ENCODE results near the gene PGPEP1.
A peak's percentile ranks its signal among the peaks of the same experiment; 100 is the strongest.

Gene PGPEP1

GRCh38 chr19:18385359-18385674 is 44.9 kb downstream of the PGPEP1 start:
- no peak overlapping the region for H3K4me3 ChIP-seq (ENCODE audit: severe bottlenecking)
- no peak overlapping the region for H3K27ac ChIP-seq (ENCODE audit: poor library complexity, severe bottlenecking)
- H3K9me3 ChIP-seq (ENCODE audit: severe bottlenecking): no peaks in the 10 kb centered on the region
- peaks cover 14% of the 10 kb centered on the region for H3K4me1 ChIP-seq (ENCODE audit: insufficient read depth, poor library complexity, severe bottlenecking)
- H3K27me3 ChIP-seq (ENCODE audit: insufficient read depth, poor library complexity, severe bottlenecking): no peaks in the 10 kb centered on the region
- DNase-seq (ENCODE audit: low spot score) (no peak), ATAC-seq (ENCODE audit: low read depth) (no peak)
- no peak for TF ChIP-seq CTCF (IDR thresholded peaks at IDR 0.05; ENCODE audit: poor library complexity, severe bottlenecking)
- peaks cover 19% of the 10 kb centered on the region for H3K36me3 ChIP-seq (ENCODE audit: low read depth)

GRCh38 chr19:18385675-18386542 is 45.5 kb downstream of the PGPEP1 start, which contains the start of gene GDF15:
Gene GDF15 (plus strand): TSS chr19:18386158. CDS start chr19:18386190, 32 bp downstream.
- H3K36me3 ChIP-seq (ENCODE audit: low read depth): peaks cover 19% of the 10 kb centered on the region
- peak; percentile 66; the same call in 2 of the 3 replicates for ATAC-seq (ENCODE audit: low read depth)
- DNase-seq (ENCODE audit: low spot score): no peak
- H3K27me3 ChIP-seq (ENCODE audit: insufficient read depth, poor library complexity, severe bottlenecking): no peaks in the 10 kb centered on the region
- H3K27ac ChIP-seq (ENCODE audit: poor library complexity, severe bottlenecking): no peak within 1 kb of the TSS
- peak within 1 kb of the TSS; percentile 49 for H3K4me3 ChIP-seq (ENCODE audit: severe bottlenecking)
- peaks cover 14% of the 10 kb centered on the region for H3K4me1 ChIP-seq (ENCODE audit: insufficient read depth, poor library complexity, severe bottlenecking)
- H3K9me3 ChIP-seq (ENCODE audit: severe bottlenecking): no peaks in the 10 kb centered on the region
- TF ChIP-seq CTCF (IDR thresholded peaks at IDR 0.05; ENCODE audit: poor library complexity, severe bottlenecking): peak; percentile 59

GRCh38 chr19:18386543-18387271 is 46.3 kb downstream of the PGPEP1 start:
- Histone ChIP-seq H3K27me3 (ENCODE audit: insufficient read depth, poor library complexity, severe bottlenecking) (no peaks in the 10 kb centered on the region), H3K36me3 (ENCODE audit: low read depth) (peaks cover 19% of the 10 kb centered on the region), H3K9me3 (ENCODE audit: severe bottlenecking) (no peaks in the 10 kb centered on the region), H3K27ac (ENCODE audit: poor library complexity, severe bottlenecking) (no peak overlapping the region), H3K4me1 (ENCODE audit: insufficient read depth, poor library complexity, severe bottlenecking) (peaks cover 14% of the 10 kb centered on the region), H3K4me3 (ENCODE audit: severe bottlenecking) (peak overlapping the region; percentile 49)
- no peak for TF ChIP-seq CTCF (IDR thresholded peaks at IDR 0.05; ENCODE audit: poor library complexity, severe bottlenecking)
- no peak for DNase-seq (ENCODE audit: low spot score)
- peak; percentile 19; the same call in 1 of the 3 replicates for ATAC-seq (ENCODE audit: low read depth)

GRCh38 chr19:18388100-18388959 is 47.9 kb downstream of the PGPEP1 start:
- Histone ChIP-seq H3K9me3 (ENCODE audit: severe bottlenecking) (no peaks in the 10 kb centered on the region), H3K27me3 (ENCODE audit: insufficient read depth, poor library complexity, severe bottlenecking) (no peaks in the 10 kb centered on the region), H3K4me3 (ENCODE audit: severe bottlenecking) (peak overlapping the region; percentile 10), H3K36me3 (ENCODE audit: low read depth) (peaks cover 19% of the 10 kb centered on the region), H3K4me1 (ENCODE audit: insufficient read depth, poor library complexity, severe bottlenecking) (peaks cover 14% of the 10 kb centered on the region), H3K27ac (ENCODE audit: poor library complexity, severe bottlenecking) (no peak overlapping the region)
- ATAC-seq (ENCODE audit: low read depth) (peak; percentile 32; the same call in 1 of the 3 replicates), DNase-seq (ENCODE audit: low spot score) (no peak)
- TF ChIP-seq CTCF (IDR thresholded peaks at IDR 0.05; ENCODE audit: poor library complexity, severe bottlenecking): peak; percentile 94
